Measurements from ENCODE around the gene FAIM.
"Not testable (repeated sequence)": the region's sequence is repeated elsewhere in the genome, so short reads cannot be mapped to it uniquely, and the experiment has no call there.

Gene FAIM, protein sequence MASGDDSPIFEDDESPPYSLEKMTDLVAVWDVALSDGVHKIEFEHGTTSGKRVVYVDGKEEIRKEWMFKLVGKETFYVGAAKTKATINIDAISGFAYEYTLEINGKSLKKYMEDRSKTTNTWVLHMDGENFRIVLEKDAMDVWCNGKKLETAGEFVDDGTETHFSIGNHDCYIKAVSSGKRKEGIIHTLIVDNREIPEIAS

GRCh38 chr3:138608322-138609135, at the start of gene FAIM:
FAIM (plus strand) TSS chr3:138608771; CDS start chr3:138619727, 10,956 bp downstream.
- DNase-seq, result peak; percentile 61

DNA sequence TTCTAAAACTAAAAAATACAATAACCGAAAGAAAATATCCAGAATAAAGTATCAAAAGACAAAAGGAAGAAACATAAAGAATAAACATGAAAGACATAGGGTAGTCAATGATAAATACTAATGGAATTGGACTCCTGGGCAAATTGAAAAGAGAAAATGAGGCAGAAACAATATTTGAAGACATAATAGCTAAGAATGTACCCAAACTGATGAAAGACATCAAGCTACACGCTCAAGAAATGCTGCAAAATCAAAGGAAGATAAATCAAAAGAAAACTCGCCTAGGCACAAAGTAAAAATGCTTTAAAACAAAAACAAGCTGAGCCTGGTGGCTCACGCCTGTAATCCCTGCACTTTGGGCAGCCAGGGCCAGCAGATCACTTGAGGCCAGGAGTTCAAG, 49.4 kb upstream of the FAIM start:
- no peak for DNase-seq

GRCh38 chr3:138560501-138560900, 48.1 kb upstream of the FAIM start:
- DNase-seq, result no peak

DNA sequence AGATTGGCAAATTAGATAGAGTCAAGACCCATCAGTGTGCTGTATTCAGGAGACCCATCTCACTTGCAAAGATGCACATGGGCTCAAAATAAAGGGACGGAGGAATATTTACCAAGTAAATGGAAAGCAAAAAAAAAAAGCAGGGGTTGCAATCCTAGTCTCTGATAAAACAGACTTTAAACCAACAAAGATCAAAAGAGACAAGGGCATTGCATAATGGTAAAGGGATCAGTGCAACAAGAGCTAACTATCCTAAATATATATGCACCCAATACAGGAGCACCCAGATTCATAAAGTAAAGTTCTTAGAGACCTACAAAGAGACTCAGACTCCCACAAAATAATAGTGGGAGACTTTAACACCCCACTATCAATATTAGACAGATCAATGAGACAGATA, 45.7 kb upstream of the FAIM start:
- not testable (repeated sequence) for DNase-seq

DNA sequence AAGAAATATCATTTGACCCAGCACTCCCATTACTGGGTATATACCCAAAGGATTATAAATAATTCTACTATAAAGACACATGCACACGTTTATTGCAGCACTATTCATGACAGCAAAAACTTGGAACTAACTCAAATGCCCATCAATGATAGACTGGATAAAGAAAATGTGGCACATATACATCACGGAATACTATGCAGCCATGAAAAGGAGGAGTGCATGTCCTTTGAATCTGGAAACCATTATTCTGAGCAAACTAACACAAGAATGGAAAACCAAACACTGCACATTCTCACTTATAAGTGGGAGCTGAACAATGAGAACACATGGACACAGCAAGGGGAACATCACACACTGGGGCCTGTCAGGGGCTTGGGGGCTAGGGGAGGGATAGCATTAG, 42.3 kb upstream of the FAIM start:
- not testable (repeated sequence) for DNase-seq

DNA sequence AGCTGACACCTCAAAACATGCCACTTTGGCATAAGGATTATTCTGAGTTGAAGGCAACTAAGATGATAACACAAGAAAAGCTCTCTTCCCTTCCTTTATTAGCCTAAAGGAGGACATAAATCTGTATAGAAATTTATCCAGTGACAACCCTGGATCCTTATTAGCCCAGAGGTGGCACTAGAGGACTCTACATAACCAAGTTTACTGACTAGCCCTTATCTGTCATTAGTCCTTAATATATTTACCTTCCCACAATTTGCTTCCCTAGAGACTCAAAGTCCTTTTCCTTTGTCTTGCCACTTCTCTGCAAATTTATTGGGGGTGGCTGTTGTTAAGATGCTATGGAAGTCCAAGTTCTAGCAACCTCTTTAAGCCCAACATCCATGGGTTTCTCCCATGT, 41.2 kb upstream of the FAIM start:
- no peak for DNase-seq

- no peak for DNase-seq
These were observed 39.5 kb upstream of the FAIM start for GRCh38 chr3:138569090-138569489.

DNA sequence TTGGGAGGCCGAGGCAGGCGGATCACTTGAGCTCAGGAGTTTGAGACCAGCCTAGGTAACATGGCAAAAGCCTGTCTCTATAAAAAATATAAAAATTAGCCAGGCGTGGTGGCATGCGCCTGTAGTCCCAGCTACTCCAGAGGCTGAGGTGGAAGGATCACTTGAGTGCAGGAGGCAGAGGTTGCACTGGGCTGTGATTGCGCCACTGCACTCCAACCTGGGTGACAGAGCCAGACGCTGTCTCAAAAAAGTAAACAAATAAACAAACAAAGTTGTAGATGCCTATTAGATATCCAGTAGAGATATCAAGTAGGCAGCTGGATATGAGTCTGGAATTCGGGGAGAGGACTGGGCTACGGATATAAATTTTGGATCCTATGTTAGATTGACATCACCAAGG, 38.9 kb upstream of the FAIM start:
- DNase-seq, result not testable (repeated sequence)

- DNase-seq, result no peak
These were observed 35.4 kb upstream of the FAIM start for GRCh38 chr3:138573138-138573537.

- DNase-seq, result no peak
These were observed 30.4 kb upstream of the FAIM start for GRCh38 chr3:138578141-138578540.

- DNase-seq, result no peak
These were observed 29.5 kb upstream of the FAIM start for GRCh38 chr3:138578961-138579574.

GRCh38 chr3:138587374-138587773, 21.2 kb upstream of the FAIM start:
- DNase-seq, result no peak

DNA sequence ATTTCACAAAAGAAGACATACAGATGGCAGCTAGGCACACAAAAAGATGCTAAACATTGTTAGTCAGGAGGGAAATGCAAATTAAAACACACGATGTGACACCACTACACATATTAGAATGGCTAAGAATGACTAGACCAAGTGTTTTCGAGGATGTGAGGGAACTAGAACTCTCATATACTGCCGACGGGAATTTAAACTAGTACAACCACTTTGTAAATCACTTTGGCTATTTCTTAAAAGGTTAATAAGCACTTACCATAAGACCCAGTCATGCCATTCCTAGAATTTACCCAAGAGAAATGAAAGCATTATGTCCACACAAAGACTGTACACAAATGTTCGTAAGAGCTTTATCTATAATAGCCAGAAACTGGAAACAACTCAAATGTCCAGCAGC, 20.1 kb upstream of the FAIM start:
- no peak for DNase-seq

GRCh38 chr3:138591392-138591791, 17.2 kb upstream of the FAIM start:
- DNase-seq, result no peak

DNA sequence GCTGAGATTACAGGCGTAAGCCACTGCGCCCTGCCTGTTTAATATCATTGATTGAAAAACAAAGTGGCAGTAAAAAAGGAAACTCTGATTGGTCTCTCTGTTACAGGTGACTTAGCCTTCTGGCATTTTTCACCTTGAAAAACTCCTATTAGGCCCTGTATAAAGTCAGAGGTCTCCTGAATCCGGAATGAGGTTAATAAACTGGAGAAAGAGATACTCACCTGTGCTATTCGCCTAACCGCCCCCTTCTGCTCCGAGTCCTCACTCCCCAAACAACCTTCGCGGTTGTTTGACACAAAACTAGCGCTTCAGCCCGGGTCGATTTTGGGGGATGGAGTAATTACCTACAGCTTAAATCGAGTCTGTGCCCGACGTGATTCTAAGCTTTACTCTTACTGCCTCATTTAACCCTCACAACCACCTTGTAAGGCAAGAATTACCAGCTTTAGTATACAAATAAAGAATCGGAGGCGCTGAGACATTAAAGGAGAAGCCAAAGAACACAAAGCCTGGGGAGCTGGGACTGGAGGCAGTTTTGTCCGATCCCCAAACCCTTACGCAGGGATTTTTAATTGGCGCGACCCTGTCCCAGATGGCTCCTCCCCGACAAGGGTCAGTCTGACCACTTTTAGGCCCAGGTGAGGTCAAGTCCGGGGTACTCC, 15.0 kb upstream of the FAIM start:
- no peak for DNase-seq

DNA sequence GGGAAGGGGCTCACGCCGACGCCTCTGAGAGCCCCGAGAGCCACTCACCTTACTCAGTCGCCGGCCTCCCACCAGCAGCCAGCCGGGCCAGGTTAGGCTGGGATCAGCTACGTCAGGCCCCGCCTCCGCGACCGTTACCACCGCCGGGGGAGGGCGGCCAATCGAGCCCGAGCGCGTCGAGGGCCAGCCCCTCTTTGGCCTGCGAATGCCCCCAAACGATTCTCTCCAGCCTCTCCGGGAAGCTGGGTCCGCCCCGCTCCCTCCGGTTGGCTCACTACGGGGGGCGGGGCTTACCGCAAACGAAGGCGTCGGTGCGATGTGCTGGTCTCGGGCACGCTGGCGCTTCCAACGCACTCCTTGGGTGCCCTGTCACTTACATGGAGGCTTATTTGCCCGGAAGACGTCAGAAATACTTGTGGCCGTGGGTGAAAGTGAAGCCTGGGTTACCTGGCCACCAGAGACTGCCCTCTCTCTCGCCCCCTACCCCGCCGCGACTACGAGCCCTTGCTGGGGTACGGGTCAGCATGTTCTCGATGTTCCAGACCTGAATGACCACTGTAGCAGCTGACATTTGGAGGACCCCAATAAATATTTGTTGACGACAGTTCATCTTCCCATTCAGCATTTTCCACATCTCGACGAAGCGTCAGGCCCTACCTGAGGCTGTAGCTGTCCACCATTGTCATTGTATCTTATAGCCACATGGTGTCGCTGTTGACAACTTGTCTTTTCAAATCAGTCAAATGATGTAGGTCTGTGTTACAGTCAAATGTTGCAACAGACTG, 14.2 kb upstream of the FAIM start, which contains the start of gene CEP70:
Gene CEP70, minus strand, starts transcription at position 111 of the 785 bp plus-strand sequence. CDS start 21,333 bp downstream, outside the sequence.
- DNase-seq, result peak; percentile 88

DNA sequence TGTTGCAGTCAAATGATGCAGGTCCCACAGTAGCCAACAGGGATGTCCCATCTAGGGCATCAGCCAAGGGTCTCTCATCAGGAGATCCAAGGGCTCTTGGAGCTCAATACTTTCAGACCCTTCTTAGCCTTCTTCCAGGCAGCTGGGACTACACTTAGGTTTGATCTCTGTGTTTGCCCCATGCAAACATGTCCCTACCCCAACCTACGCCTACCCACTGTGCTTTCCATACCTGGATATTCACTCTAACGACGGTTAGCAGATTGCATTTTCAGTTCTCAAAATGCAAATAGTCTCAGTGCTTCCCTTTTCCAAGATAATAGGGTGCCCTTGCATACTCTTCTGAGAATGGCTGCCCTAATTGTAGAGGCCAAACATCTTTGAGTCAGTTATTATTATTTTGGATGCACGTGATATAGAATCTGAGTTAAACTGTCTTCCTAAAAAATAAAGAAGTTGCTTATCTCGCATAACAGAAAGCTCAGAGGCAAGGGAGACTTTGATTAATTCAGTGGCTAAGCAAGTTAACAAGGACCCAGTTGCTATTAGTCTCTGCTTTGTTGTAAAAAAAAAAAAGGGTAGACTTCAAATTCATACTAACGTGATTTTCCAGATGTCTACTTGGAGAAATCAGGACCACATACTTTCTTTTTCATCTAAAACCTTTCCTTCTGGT, 13.5 kb upstream of the FAIM start:
- DNase-seq, result no peak

- DNase-seq, result not testable (repeated sequence)
These were observed 11.2 kb upstream of the FAIM start for GRCh38 chr3:138597186-138597976.

GRCh38 chr3:138598534-138598933, 10.0 kb upstream of the FAIM start:
- no peak for DNase-seq

GRCh38 chr3:138600100-138600745, 8.3 kb upstream of the FAIM start:
- no peak for DNase-seq

DNA sequence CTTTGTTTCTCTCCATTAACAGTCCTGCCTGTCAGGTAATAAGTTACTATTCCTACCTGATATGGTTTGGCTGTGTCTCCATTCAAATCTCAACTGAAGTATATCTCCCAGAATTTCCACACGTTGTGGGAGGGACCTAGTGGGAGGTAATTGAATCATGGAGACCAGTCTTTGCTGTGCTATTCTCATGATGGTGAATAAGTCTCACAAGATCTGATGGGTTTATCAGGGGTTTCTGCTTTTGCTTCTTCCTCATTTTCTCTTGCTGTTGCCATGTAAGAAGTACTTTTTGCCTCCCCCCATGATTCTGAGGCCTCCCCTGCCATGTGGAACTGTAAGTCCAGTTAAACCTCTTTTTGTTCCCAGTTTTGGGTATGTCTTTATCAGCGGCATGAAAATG, 6.9 kb upstream of the FAIM start:
- DNase-seq, result not testable (repeated sequence)

Data from activated CD4-positive, alpha-beta T cell treated with anti-CD3 and anti-CD28 coated beads, Interleukin-2, amount 50 U/mL, for 1 hour (primary cell).